ENCODE measurements around the gene KRT13.

Gene KRT13

GRCh38 chr17:41537614-41537954, 32.2 kb upstream of the KRT13 start:
- DNase-seq (ENCODE audit: low spot score), result no peak

- no peak for DNase-seq (ENCODE audit: low spot score)
Measured at GRCh38 chr17:41536741-41537613, 31.6 kb upstream of the KRT13 start.

GRCh38 chr17:41535764-41536481, 30.5 kb upstream of the KRT13 start:
- no peak for DNase-seq (ENCODE audit: low spot score)

- DNase-seq (ENCODE audit: low spot score), result no peak
Measured at GRCh38 chr17:41534899-41535546, 29.6 kb upstream of the KRT13 start.

- DNase-seq (ENCODE audit: low spot score), result no peak
Measured at GRCh38 chr17:41533613-41534012, 28.2 kb upstream of the KRT13 start.

GRCh38 chr17:41532947-41533570, 27.6 kb upstream of the KRT13 start:
- no peak for DNase-seq (ENCODE audit: low spot score)

- no peak for DNase-seq (ENCODE audit: low spot score)
Measured at GRCh38 chr17:41531993-41532392, 26.6 kb upstream of the KRT13 start.

- DNase-seq (ENCODE audit: low spot score), result no peak
Measured at GRCh38 chr17:41530062-41531048, 24.9 kb upstream of the KRT13 start.

GRCh38 chr17:41529491-41529915, 24.1 kb upstream of the KRT13 start:
- no peak for DNase-seq (ENCODE audit: low spot score)

- no peak for DNase-seq (ENCODE audit: low spot score)
Measured at GRCh38 chr17:41528959-41529353, 23.5 kb upstream of the KRT13 start.

GRCh38 chr17:41527063-41528023, 21.9 kb upstream of the KRT13 start:
- no peak for DNase-seq (ENCODE audit: low spot score)

GRCh38 chr17:41524261-41524660, 18.8 kb upstream of the KRT13 start:
- DNase-seq (ENCODE audit: low spot score), result no peak

- DNase-seq (ENCODE audit: low spot score), result no peak
Measured at GRCh38 chr17:41523787-41524186, 18.4 kb upstream of the KRT13 start.

GRCh38 chr17:41523225-41523593, 17.8 kb upstream of the KRT13 start:
- no peak for DNase-seq (ENCODE audit: low spot score)

GRCh38 chr17:41522301-41523224, 17.2 kb upstream of the KRT13 start:
- DNase-seq (ENCODE audit: low spot score), result no peak

GRCh38 chr17:41521574-41522261, 16.3 kb upstream of the KRT13 start:
- DNase-seq (ENCODE audit: low spot score), result no peak

- no peak for DNase-seq (ENCODE audit: low spot score)
Measured at GRCh38 chr17:41520821-41521521, 15.6 kb upstream of the KRT13 start.

Measured in left forelimb (tissue), 1 donor.